ENCODE results near the gene FLYWCH1. TPM values are rescaled to one million over a fixed set of nuclear protein-coding genes. Genes with fewer than 3 reads are reported as not detected.

The FLYWCH1 gene
- total RNA-seq, 1 donor from 2014 or later: 5.1 TPM

DNA sequence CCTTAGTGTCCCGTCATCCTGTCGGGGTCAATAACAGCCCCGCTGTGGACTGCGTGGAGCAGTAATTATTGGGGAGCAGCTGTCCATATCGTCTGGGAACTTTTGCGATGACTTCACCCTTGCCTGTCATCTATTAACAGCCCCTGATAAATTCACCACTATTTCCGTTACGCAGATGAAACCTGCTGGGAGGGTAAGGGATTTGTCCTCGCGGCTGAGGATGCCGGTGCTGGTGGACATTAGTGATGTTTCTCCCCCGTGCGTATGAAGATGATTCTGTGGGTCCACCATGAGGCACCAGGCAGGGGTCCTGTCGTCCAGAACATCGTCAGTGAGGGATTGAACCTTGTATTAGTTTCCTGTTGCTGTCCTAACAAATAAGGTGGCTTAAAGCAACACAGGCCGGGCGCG is 27.7 kb upstream of the FLYWCH1 start:
- H3K4me3 ChIP-seq: peak overlapping the region; percentile 71
- no peaks in the 10 kb centered on the region for H3K4me1 ChIP-seq
- Mint-ChIP-seq H3K27me3 (ENCODE audit: insufficient read depth, low read depth) (peaks cover 14% of the 10 kb centered on the region), H3K27ac (no peak overlapping the region), H3K36me3 (peaks cover 6% of the 10 kb centered on the region), H3K4me1 (peaks cover 7% of the 10 kb centered on the region), H3K9me3 (peaks cover 4% of the 10 kb centered on the region), H3K4me3 (peak overlapping the region; percentile 95)
- no peak overlapping the region for H3K9ac ChIP-seq
- no peak overlapping the region for H3K27ac ChIP-seq
- H3K9me3 ChIP-seq (ENCODE audit: low read depth): no peaks in the 10 kb centered on the region
- DNase-seq (ENCODE audit: low spot score): no peak
- peaks cover 16% of the 10 kb centered on the region for H3K79me2 ChIP-seq (ENCODE audit: low read depth)
- no peaks in the 10 kb centered on the region for H3K36me3 ChIP-seq
- TF ChIP-seq, protein P1, sequence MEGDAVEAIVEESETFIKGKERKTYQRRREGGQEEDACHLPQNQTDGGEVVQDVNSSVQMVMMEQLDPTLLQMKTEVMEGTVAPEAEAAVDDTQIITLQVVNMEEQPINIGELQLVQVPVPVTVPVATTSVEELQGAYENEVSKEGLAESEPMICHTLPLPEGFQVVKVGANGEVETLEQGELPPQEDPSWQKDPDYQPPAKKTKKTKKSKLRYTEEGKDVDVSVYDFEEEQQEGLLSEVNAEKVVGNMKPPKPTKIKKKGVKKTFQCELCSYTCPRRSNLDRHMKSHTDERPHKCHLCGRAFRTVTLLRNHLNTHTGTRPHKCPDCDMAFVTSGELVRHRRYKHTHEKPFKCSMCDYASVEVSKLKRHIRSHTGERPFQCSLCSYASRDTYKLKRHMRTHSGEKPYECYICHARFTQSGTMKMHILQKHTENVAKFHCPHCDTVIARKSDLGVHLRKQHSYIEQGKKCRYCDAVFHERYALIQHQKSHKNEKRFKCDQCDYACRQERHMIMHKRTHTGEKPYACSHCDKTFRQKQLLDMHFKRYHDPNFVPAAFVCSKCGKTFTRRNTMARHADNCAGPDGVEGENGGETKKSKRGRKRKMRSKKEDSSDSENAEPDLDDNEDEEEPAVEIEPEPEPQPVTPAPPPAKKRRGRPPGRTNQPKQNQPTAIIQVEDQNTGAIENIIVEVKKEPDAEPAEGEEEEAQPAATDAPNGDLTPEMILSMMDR (IDR thresholded peaks at IDR 0.05): no peak
- TF ChIP-seq EZH2phosphoT487 (IDR thresholded peaks at IDR 0.05) (no peak), EZH2 (IDR thresholded peaks at IDR 0.05) (no peak)
- H3K27me3 ChIP-seq: peaks cover 26% of the 10 kb centered on the region
- peak overlapping the region; percentile 86 for H2AFZ ChIP-seq (replicated peaks)
- H4K20me1 ChIP-seq (ENCODE audit: low read depth): peaks cover 5% of the 10 kb centered on the region
- H3K4me2 ChIP-seq: peak overlapping the region; percentile 87
- peaks cover 5% of the 10 kb centered on the region for H3F3A ChIP-seq (ENCODE audit: low read depth)

DNA sequence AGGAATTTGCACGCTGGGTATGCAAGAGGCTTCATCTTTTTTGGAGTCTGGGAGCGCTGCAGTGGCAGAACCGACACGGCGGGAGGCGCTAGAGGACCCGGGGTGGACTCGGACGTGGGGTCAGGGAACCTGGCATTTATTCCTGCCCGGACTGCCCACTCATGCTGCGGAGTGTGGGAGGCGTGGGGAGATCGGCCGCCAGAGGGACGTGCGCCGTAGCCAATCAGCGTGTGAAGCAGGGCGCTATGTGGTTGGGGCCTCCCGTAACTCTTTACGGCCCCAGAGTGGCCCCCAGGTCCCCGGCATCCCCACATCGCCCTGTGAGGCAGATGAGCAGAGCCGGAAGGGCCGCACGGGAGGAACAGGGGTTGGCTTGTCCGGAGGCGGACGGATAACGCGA is 17.5 kb upstream of the FLYWCH1 start:
- no peak for DNase-seq (ENCODE audit: low spot score)

DNA sequence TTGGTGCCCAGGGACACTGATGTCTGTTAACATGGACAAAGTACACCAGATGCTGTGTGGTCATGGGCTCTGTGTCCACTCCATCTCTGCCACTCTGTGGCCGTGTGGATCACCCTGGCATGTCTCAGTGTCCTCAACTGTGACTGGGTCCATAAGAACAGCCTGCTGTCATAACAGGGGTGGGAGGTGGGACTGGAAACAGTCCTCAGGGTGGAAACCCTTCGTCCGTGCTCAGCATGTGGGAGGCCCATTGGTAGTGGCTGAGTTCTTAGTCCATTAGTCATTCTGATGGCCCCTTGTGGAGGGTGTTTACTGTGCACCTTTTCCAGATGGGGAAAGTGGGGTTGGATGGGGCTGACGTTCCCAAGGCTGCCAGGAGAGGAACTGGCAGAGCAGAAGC is 15.9 kb upstream of the FLYWCH1 start:
- H3K36me3 ChIP-seq: no peaks in the 10 kb centered on the region
- H3K9me3 ChIP-seq (ENCODE audit: low read depth): no peaks in the 10 kb centered on the region
- Mint-ChIP-seq H3K4me3 (no peak overlapping the region), H3K27me3 (ENCODE audit: insufficient read depth, low read depth) (no peaks in the 10 kb centered on the region), H3K27ac (no peak overlapping the region), H3K9me3 (no peaks in the 10 kb centered on the region), H3K36me3 (no peaks in the 10 kb centered on the region), H3K4me1 (peaks cover 9% of the 10 kb centered on the region)
- peaks cover 13% of the 10 kb centered on the region for H4K20me1 ChIP-seq (ENCODE audit: low read depth)
- no peak overlapping the region for H3K27ac ChIP-seq
- H2AFZ ChIP-seq (replicated peaks): no peak overlapping the region
- H3K9ac ChIP-seq: no peak overlapping the region
- H3K27me3 ChIP-seq: no peaks in the 10 kb centered on the region
- TF ChIP-seq EZH2phosphoT487 (IDR thresholded peaks at IDR 0.05) (no peak), EZH2 (IDR thresholded peaks at IDR 0.05) (no peak)
- TF ChIP-seq, protein P1 (IDR thresholded peaks at IDR 0.05): no peak
- no peak overlapping the region for H3K4me2 ChIP-seq
- peaks cover 10% of the 10 kb centered on the region for H3K4me1 ChIP-seq
- H3K4me3 ChIP-seq: no peak overlapping the region
- DNase-seq (ENCODE audit: low spot score): no peak
- H3K79me2 ChIP-seq (ENCODE audit: low read depth): no peaks in the 10 kb centered on the region
- H3F3A ChIP-seq (ENCODE audit: low read depth): peaks cover 3% of the 10 kb centered on the region

More for the DNA sequence above, 17.5 kb upstream of the FLYWCH1 start:
- no peak overlapping the region for H3K9ac ChIP-seq
- no peak overlapping the region for H3K4me3 ChIP-seq
- H3K4me1 Mint-ChIP-seq: peaks cover 13% of the 10 kb centered on the region
- H3F3A ChIP-seq (ENCODE audit: low read depth): peaks cover 3% of the 10 kb centered on the region
- no peaks in the 10 kb centered on the region for H3K36me3 Mint-ChIP-seq
- no peak overlapping the region for H3K4me3 Mint-ChIP-seq
- H3K36me3 ChIP-seq: no peaks in the 10 kb centered on the region
- no peak overlapping the region for H3K27ac ChIP-seq
- TF ChIP-seq, protein P1 (IDR thresholded peaks at IDR 0.05): no peak
- TF ChIP-seq EZH2phosphoT487 (IDR thresholded peaks at IDR 0.05) (no peak), EZH2 (IDR thresholded peaks at IDR 0.05) (no peak)
- H3K9me3 Mint-ChIP-seq: no peaks in the 10 kb centered on the region
- H3K4me2 ChIP-seq: no peak overlapping the region
- H3K79me2 ChIP-seq (ENCODE audit: low read depth): no peaks in the 10 kb centered on the region
- no peaks in the 10 kb centered on the region for H3K9me3 ChIP-seq (ENCODE audit: low read depth)
- H3K27me3 Mint-ChIP-seq (ENCODE audit: insufficient read depth, low read depth): peaks cover 2% of the 10 kb centered on the region
- H2AFZ ChIP-seq (replicated peaks): no peak overlapping the region
- no peaks in the 10 kb centered on the region for H3K27me3 ChIP-seq
- peaks cover 14% of the 10 kb centered on the region for H4K20me1 ChIP-seq (ENCODE audit: low read depth)
- peaks cover 10% of the 10 kb centered on the region for H3K4me1 ChIP-seq
- H3K27ac Mint-ChIP-seq: no peak overlapping the region
